CD4-positive, CD25-positive, alpha-beta regulatory T cell (primary cell): Measurements from ENCODE around the gene CTSS. TPM values are rescaled to one million over a fixed set of nuclear protein-coding genes. Genes with fewer than 3 reads are reported as not detected.
"Not testable (repeated sequence)": the region's sequence is repeated elsewhere in the genome, so short reads cannot be mapped to it uniquely, and the experiment has no call there.

Experiments used
- ATAC-seq, 2 donors: fragments of 150-1000 bp; cut with Tn5 transposase; one replicate each; pipeline ENCODE4 v1.10.0; 2021; ENCODE audit warnings: low read depth in 2 of 2, moderate number of reproducible peaks in 2 of 2, moderate library complexity in 1 of 2
- DNase-seq, 3 donors: peaks; one replicate each; pipeline versions ENCODE4 v3.0.0 to v3.0.0-alpha.2; 2012 to 2022; ENCODE audit warnings: mixed read lengths in 1 of 3
- H3K27ac ChIP-seq: one replicate; pipeline ENCODE4 v1.7.0; 2013; ENCODE audit warnings: mild to moderate bottlenecking, low read length; ENCODE audit not compliant: insufficient read depth, poor library complexity, severe bottlenecking
- H3K27me3 ChIP-seq: one replicate; pipeline ENCODE4 v1.7.0; 2013; ENCODE audit warnings: low read length; ENCODE audit not compliant: control insufficient read depth, insufficient read depth
- H3K36me3 ChIP-seq: one replicate; pipeline ENCODE4 v1.7.0; 2013; ENCODE audit warnings: mild to moderate bottlenecking, low read length, moderate library complexity; ENCODE audit not compliant: control insufficient read depth, insufficient read depth
- H3K4me1 ChIP-seq: 2 replicates; pipeline ENCODE4 v1.7.0; 2013; ENCODE audit warnings: mild to moderate bottlenecking, low read length; ENCODE audit not compliant: insufficient read depth, control insufficient read depth, poor library complexity, severe bottlenecking
- H3K4me3 ChIP-seq: one replicate; pipeline ENCODE4 v1.7.0; 2013; ENCODE audit warnings: low read depth, mild to moderate bottlenecking, low read length, moderate library complexity
- H3K9me3 ChIP-seq, 2 experiments: 1 replicate in 1 of 2; 2 replicates in 1 of 2; pipeline ENCODE4 v1.7.0; 2013; ENCODE audit warnings: low read length in 2 of 2, mild to moderate bottlenecking in 1 of 2, moderate library complexity in 1 of 2; ENCODE audit not compliant: control insufficient read depth in 2 of 2
- H3K27ac Mint-ChIP-seq, 3 donors: one replicate each; pipeline ENCODE4 v1.8.0; 2020 to 2022; ENCODE audit warnings: mild to moderate bottlenecking in 3 of 3, mixed read lengths in 3 of 3, moderate library complexity in 2 of 3
- H3K27me3 Mint-ChIP-seq: one replicate; pipeline ENCODE4 v1.8.0; 2022; ENCODE audit warnings: mild to moderate bottlenecking, mixed read lengths
- H3K36me3 Mint-ChIP-seq: one replicate; pipeline ENCODE4 v1.8.0; 2020; ENCODE audit warnings: mixed read lengths
- H3K4me1 Mint-ChIP-seq, 4 donors: one replicate each; pipeline ENCODE4 v1.8.0; 2020 to 2022; ENCODE audit warnings: mixed read lengths in 4 of 4, mild to moderate bottlenecking in 1 of 4
- H3K4me3 Mint-ChIP-seq, 4 donors: one replicate each; pipeline ENCODE4 v1.8.0; 2020 to 2022; ENCODE audit warnings: mild to moderate bottlenecking in 4 of 4, mixed read lengths in 4 of 4, moderate library complexity in 3 of 4
- H3K9me3 Mint-ChIP-seq, 7 donors: one replicate each; pipeline ENCODE4 v1.8.0; 2020 to 2022; ENCODE audit warnings: mixed read lengths in 7 of 7, mild to moderate bottlenecking in 3 of 7, moderate library complexity in 2 of 7
- polyA plus RNA-seq, 4 donors: library from polyadenylated mRNA; unstranded; fragments of 300-500 nt; fragmentation: Illumina TruSeq; gene quantifications; one replicate each; pipeline ENCODE4 v1.2.3, GENCODE V29; 2021
- total RNA-seq: library from RNA; stranded (reverse); gene quantifications from one replicate; pipeline ENCODE4 v1.2.3, GENCODE V29; 2022

Gene CTSS
- total and polyA plus RNA-seq, 5 donors from 2014 or later: 114 to 227 (median 196) TPM

- Mint-ChIP-seq H3K27ac (no peak overlapping the region), H3K36me3 (no peaks in the 10 kb centered on the region), H3K27me3 (no peaks in the 10 kb centered on the region), H3K4me3 (no peak overlapping the region), H3K9me3 (no peaks in the 10 kb centered on the region), H3K4me1 (no peaks in the 10 kb centered on the region)
- ATAC-seq (no peak), DNase-seq (no peak)
- Histone ChIP-seq H3K27me3 (no peaks in the 10 kb centered on the region), H3K36me3 (no peaks in the 10 kb centered on the region), H3K4me1 (no peaks in the 10 kb centered on the region), H3K4me3 (no peak overlapping the region), H3K27ac (no peak overlapping the region), H3K9me3 (no peaks in the 10 kb centered on the region)
Observed at GRCh38 chr1:150720098-150720497, 45.5 kb downstream of the CTSS start.

- H3K27me3 ChIP-seq: no peaks in the 10 kb centered on the region
- H3K4me1 ChIP-seq: no peaks in the 10 kb centered on the region
- Mint-ChIP-seq H3K9me3 (no peaks in the 10 kb centered on the region), H3K4me3 (no peak overlapping the region), H3K27me3 (no peaks in the 10 kb centered on the region), H3K27ac (no peak overlapping the region), H3K4me1 (no peaks in the 10 kb centered on the region), H3K36me3 (no peaks in the 10 kb centered on the region)
- no peaks in the 10 kb centered on the region for H3K36me3 ChIP-seq
- no peaks in the 10 kb centered on the region for H3K9me3 ChIP-seq
- H3K27ac ChIP-seq: no peak overlapping the region
- DNase-seq: no peak
- ATAC-seq: no peak
- no peak overlapping the region for H3K4me3 ChIP-seq
Observed at GRCh38 chr1:150718225-150718891, 47.2 kb downstream of the CTSS start.

GRCh38 chr1:150709031-150709430, 56.5 kb downstream of the CTSS start:
- not testable (repeated sequence) for H3K4me3 Mint-ChIP-seq, H3K4me1 ChIP-seq, H3K27me3 Mint-ChIP-seq

GRCh38 chr1:150708595-150708994, 57.0 kb downstream of the CTSS start:
- no peak overlapping the region for H3K4me3 Mint-ChIP-seq
- peaks cover 0 to 4% (median 0%) of the 10 kb centered on the region in 4 donors for H3K4me1 Mint-ChIP-seq
- no peaks in the 10 kb centered on the region for H3K27me3 ChIP-seq
- DNase-seq (peak in 1 of 3 donors; percentile 49), ATAC-seq (peak in 1 of 2 donors; percentile 47)
- H3K27ac ChIP-seq: no peak overlapping the region
- H3K9me3 Mint-ChIP-seq: no peaks in the 10 kb centered on the region
- H3K4me3 ChIP-seq: no peak overlapping the region
- no peaks in the 10 kb centered on the region for H3K4me1 ChIP-seq
- no peaks in the 10 kb centered on the region for H3K9me3 ChIP-seq
- H3K36me3 ChIP-seq: no peaks in the 10 kb centered on the region
- no peak overlapping the region for H3K27ac Mint-ChIP-seq
- H3K36me3 Mint-ChIP-seq: no peaks in the 10 kb centered on the region
- H3K27me3 Mint-ChIP-seq: no peaks in the 10 kb centered on the region

More at GRCh38 chr1:150709031-150709430, 56.5 kb downstream of the CTSS start:
- not testable (repeated sequence) for H3K36me3 Mint-ChIP-seq, H3K4me3 ChIP-seq, H3K9me3 Mint-ChIP-seq, DNase-seq, H3K27me3 ChIP-seq, H3K36me3 ChIP-seq, H3K4me1 Mint-ChIP-seq, H3K9me3 ChIP-seq, H3K27ac Mint-ChIP-seq, H3K27ac ChIP-seq, ATAC-seq

GRCh38 chr1:150706091-150706490, 59.5 kb downstream of the CTSS start:
- H3K27me3 ChIP-seq: no peaks in the 10 kb centered on the region
- no peaks in the 10 kb centered on the region for H3K9me3 ChIP-seq
- DNase-seq (no peak), ATAC-seq (no peak)
- H3K27ac ChIP-seq: no peak overlapping the region
- H3K4me3 Mint-ChIP-seq: no peak overlapping the region
- H3K27ac Mint-ChIP-seq: no peak overlapping the region
- no peaks in the 10 kb centered on the region for H3K27me3 Mint-ChIP-seq
- no peaks in the 10 kb centered on the region for H3K36me3 Mint-ChIP-seq
- no peak overlapping the region for H3K4me3 ChIP-seq
- H3K36me3 ChIP-seq: no peaks in the 10 kb centered on the region
- no peaks in the 10 kb centered on the region for H3K4me1 ChIP-seq
- H3K4me1 Mint-ChIP-seq: peaks cover 0 to 8% (median 0%) of the 10 kb centered on the region in 4 donors
- no peaks in the 10 kb centered on the region for H3K9me3 Mint-ChIP-seq

- Histone ChIP-seq H3K36me3 (no peaks in the 10 kb centered on the region), H3K9me3 (no peaks in the 10 kb centered on the region), H3K27ac (no peak overlapping the region), H3K27me3 (no peaks in the 10 kb centered on the region), H3K4me1 (no peaks in the 10 kb centered on the region), H3K4me3 (no peak overlapping the region)
- Mint-ChIP-seq H3K9me3 (no peaks in the 10 kb centered on the region), H3K36me3 (no peaks in the 10 kb centered on the region), H3K4me1 (peaks cover 0 to 5% (median 3%) of the 10 kb centered on the region in 4 donors), H3K27me3 (no peaks in the 10 kb centered on the region), H3K4me3 (no peak overlapping the region), H3K27ac (no peak overlapping the region)
- ATAC-seq (no peak), DNase-seq (no peak)
Observed at GRCh38 chr1:150703427-150703826, 62.2 kb downstream of the CTSS start.

- no peaks in the 10 kb centered on the region for H3K27me3 ChIP-seq
- Mint-ChIP-seq H3K36me3 (peaks cover 17% of the 10 kb centered on the region), H3K9me3 (no peaks in the 10 kb centered on the region), H3K27me3 (no peaks in the 10 kb centered on the region), H3K4me1 (peaks cover 20 to 41% (median 28%) of the 10 kb centered on the region in 4 donors), H3K4me3 (peak within 1 kb of the TSS; percentile 94 to 99 (median 97)), H3K27ac (peak within 1 kb of the TSS; percentile 96 to 97 (median 96))
- H3K4me3 ChIP-seq: peak within 1 kb of the TSS; percentile 89
- peak within 1 kb of the TSS; percentile 79 for H3K27ac ChIP-seq
- H3K4me1 ChIP-seq: peaks cover 13% of the 10 kb centered on the region
- peak; percentile 99 for ATAC-seq
- peak; percentile 82 to 98 (median 92) for DNase-seq
- peaks cover 19% of the 10 kb centered on the region for H3K36me3 ChIP-seq
- no peaks in the 10 kb centered on the region for H3K9me3 ChIP-seq
Observed at GRCh38 chr1:150696995-150697927, 68.3 kb downstream of the CTSS start, which contains the start of gene GOLPH3L. Gene GOLPH3L (minus strand): TSS chr1:150697154. CDS start chr1:150694838, 2,316 bp downstream.
